ENCODE data around the gene BAK1. TPM values are rescaled to one million over a fixed set of nuclear protein-coding genes. Genes with fewer than 3 reads are reported as not detected.
"Not testable (repeated sequence)": the region's sequence is repeated elsewhere in the genome, so short reads cannot be mapped to it uniquely, and the experiment has no call there.

Gene BAK1
- total RNA-seq, 1 donor from 2014 or later = 19.2 TPM

DNA sequence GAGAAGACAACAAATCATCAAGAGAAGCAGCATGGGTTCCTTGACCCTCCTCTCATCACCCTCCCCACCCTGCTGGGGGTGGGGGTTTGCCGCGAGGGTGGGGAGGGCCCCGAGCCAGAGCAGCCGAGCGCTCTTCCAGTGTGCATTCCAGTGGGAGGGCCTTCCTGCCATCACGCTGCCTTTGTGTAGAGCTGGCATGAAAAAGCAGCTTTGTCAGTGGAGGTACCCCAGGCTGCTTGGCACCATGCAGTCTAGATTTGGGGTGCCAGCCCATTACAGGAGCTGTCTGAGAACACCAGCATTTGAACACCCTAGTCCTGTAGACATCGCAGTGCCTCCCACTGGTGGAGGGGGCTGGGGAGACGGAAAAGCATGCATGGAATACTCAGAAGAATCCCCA, 12.2 kb downstream of the BAK1 start:
- Histone ChIP-seq H3K4me3 (no peak overlapping the region), H3K27ac (no peak overlapping the region), H3K27me3 (no peaks in the 10 kb centered on the region), H3K36me3 (no peaks in the 10 kb centered on the region), H3K9me3 (no peaks in the 10 kb centered on the region), H3K4me1 (peaks cover 7% of the 10 kb centered on the region)
- TF ChIP-seq, protein P1, sequence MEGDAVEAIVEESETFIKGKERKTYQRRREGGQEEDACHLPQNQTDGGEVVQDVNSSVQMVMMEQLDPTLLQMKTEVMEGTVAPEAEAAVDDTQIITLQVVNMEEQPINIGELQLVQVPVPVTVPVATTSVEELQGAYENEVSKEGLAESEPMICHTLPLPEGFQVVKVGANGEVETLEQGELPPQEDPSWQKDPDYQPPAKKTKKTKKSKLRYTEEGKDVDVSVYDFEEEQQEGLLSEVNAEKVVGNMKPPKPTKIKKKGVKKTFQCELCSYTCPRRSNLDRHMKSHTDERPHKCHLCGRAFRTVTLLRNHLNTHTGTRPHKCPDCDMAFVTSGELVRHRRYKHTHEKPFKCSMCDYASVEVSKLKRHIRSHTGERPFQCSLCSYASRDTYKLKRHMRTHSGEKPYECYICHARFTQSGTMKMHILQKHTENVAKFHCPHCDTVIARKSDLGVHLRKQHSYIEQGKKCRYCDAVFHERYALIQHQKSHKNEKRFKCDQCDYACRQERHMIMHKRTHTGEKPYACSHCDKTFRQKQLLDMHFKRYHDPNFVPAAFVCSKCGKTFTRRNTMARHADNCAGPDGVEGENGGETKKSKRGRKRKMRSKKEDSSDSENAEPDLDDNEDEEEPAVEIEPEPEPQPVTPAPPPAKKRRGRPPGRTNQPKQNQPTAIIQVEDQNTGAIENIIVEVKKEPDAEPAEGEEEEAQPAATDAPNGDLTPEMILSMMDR (IDR thresholded peaks at IDR 0.05) = no peak
- TF ChIP-seq POLR2AphosphoS5 (IDR thresholded peaks at IDR 0.05; ENCODE audit: insufficient read depth in 1 of 2, low read depth in 1 of 2) = no peak
- no peak for TF ChIP-seq POLR2A (IDR thresholded peaks at IDR 0.05)
- DNase-seq (ENCODE audit: extremely low spot score in 2 of 2) = no peak
- intact Hi-C loops (cut with DNase I) = no loop called here

DNA sequence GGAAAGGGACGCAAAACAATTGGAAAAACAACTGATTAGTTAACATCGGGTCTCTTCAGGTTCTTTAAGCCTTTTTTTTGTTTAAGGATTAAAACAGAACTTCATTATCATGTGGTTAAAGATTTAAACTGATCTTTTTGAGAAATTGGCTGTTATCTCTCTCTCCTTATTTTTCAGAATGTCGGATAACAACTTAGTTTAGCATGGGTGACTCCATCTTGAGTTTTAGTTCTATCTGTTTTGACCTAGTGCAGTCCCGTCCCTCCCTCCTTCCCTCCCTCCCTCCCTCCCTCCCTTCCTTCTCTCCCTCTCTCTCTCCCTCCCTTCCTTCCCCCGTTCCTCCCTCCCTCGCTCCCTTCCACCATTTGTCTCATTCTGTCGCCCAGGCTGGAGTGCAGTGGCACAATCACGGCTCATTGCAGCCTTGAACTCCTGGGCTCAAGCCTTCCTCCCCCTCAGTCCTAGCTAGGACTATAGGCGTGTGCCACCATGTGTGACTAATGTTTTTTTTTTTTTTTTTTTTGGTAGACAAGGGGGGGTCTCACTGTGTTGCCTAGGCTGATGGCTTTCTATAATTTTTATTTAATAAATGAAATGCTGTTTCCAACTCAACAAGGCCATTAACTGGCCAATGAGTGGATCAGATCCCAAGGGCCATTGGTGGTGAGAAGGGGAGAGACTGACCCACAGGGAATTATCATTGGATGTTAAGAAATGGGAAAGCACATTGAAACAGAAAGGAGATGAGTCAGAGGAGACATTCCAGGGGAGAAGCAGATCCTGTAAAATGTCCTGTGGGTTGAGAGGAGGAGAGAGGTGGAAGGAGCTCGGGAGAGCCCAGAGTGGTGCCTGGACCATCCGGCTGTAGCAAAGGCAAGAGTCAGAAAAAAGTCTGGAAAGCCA, 13.6 kb downstream of the BAK1 start:
- no peaks in the 10 kb centered on the region for H3K9me3 ChIP-seq
- H3K27ac ChIP-seq = no peak overlapping the region
- DNase-seq (ENCODE audit: extremely low spot score in 2 of 2) = no peak
- intact Hi-C loops (cut with DNase I) = no loop called here
- H3K4me1 ChIP-seq = peaks cover under 1% of the 10 kb centered on the region
- no peak overlapping the region for H3K4me3 ChIP-seq
- no peaks in the 10 kb centered on the region for H3K27me3 ChIP-seq
- TF ChIP-seq, protein P1 (IDR thresholded peaks at IDR 0.05) = no peak
- TF ChIP-seq POLR2A (IDR thresholded peaks at IDR 0.05) (no peak), POLR2AphosphoS5 (IDR thresholded peaks at IDR 0.05; ENCODE audit: insufficient read depth in 1 of 2, low read depth in 1 of 2) (no peak)
- H3K36me3 ChIP-seq = no peaks in the 10 kb centered on the region

DNA sequence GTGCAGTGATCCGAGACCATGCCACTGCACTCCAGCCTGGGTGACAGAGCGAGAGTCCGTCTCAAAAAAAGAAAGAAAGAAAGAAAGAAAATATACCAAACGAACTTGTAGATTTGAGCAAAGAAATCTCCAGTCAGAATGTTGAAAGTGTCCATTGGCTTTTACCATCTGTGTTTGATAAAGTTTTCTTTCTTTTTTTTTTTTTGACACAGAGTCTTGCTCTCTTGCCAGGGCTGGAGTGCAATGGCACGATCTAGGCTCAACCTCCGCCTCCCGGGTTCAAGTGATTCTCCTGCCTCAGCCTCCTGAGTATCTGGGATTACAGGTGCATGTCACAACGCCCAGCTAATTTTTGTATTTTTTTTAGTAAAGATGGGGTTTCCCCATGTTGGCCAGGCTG, 21.3 kb downstream of the BAK1 start:
- no peak overlapping the region for H3K27ac ChIP-seq
- TF ChIP-seq POLR2AphosphoS5 (IDR thresholded peaks at IDR 0.05; ENCODE audit: insufficient read depth in 1 of 2, low read depth in 1 of 2) = no peak
- TF ChIP-seq, protein P1 (IDR thresholded peaks at IDR 0.05) = no peak
- no peak for TF ChIP-seq POLR2A (IDR thresholded peaks at IDR 0.05)
- H3K27me3 ChIP-seq = no peaks in the 10 kb centered on the region
- H3K9me3 ChIP-seq = no peaks in the 10 kb centered on the region
- H3K4me3 ChIP-seq = no peak overlapping the region
- intact Hi-C loops (cut with DNase I) = no loop called here
- H3K36me3 ChIP-seq = no peaks in the 10 kb centered on the region
- H3K4me1 ChIP-seq = no peaks in the 10 kb centered on the region
- DNase-seq (ENCODE audit: extremely low spot score in 2 of 2) = no peak

DNA sequence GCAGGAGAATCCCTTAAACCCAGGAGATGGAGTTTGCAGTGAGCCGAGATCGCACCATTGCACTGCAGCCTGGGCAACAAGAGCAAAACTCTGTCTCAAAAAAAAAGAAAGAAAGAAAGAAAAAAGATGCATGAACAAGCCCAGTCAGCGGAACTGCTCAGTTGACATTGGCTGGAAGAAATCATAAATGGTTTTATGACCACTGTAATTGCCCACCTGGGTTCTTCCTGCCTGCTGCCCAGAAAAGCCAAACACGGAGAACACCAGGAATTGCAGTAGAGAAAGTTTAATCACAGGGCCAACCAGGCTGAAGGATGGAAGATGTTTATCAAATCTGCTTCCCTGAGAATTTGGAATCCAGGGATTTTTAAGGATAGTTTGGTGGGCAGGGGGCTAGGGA, 22.7 kb downstream of the BAK1 start:
- intact Hi-C loops (cut with DNase I) = no loop called here
- no peak overlapping the region for H3K27ac ChIP-seq
- H3K4me1 ChIP-seq = no peaks in the 10 kb centered on the region
- H3K9me3 ChIP-seq = no peaks in the 10 kb centered on the region
- TF ChIP-seq, protein P1 (IDR thresholded peaks at IDR 0.05) = no peak
- TF ChIP-seq POLR2AphosphoS5 (IDR thresholded peaks at IDR 0.05; ENCODE audit: insufficient read depth in 1 of 2, low read depth in 1 of 2) = no peak
- TF ChIP-seq POLR2A (IDR thresholded peaks at IDR 0.05) = no peak
- DNase-seq (ENCODE audit: extremely low spot score in 2 of 2) = no peak
- no peaks in the 10 kb centered on the region for H3K27me3 ChIP-seq
- H3K4me3 ChIP-seq = no peak overlapping the region
- no peaks in the 10 kb centered on the region for H3K36me3 ChIP-seq

DNA sequence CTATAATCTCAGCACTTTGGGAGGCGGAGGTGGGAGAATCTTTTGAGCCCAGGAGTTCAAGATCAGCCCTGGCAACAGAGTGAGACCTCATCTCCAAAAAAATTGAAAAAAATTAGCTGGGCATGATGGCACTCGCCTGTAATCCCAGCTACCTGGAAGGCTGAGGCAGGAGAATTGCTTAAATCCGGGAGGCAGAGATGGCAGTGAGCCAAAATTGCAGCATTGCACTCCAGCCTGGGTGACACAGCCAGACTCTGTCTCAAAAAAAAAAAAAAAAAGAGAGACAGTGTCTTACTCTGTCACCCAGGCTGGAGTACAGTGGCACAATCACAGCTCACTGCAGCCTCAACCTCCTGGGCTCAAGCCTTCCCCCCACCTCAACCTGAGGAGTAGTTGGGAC, 27.2 kb downstream of the BAK1 start:
- H3K9me3 ChIP-seq; H3K4me3 ChIP-seq; H3K36me3 ChIP-seq; H3K27me3 ChIP-seq; DNase-seq (ENCODE audit: extremely low spot score in 2 of 2); H3K4me1 ChIP-seq; H3K27ac ChIP-seq; intact Hi-C loops (cut with DNase I): not testable (repeated sequence)
